Effector CD8-positive, alpha-beta T cell (primary cell): ENCODE results near the gene AHRR.
"Not testable (repeated sequence)": the region's sequence is repeated elsewhere in the genome, so short reads cannot be mapped to it uniquely, and the experiment has no call there.

ENCODE experiments used
- DNase-seq: peaks from one replicate; lab custom pipeline; 2025; lab: John Stamatoyannopoulos, UW

The AHRR gene

GRCh38 chr5:395921-396530, 74.5 kb downstream of the AHRR start:
- DNase-seq: no peak

GRCh38 chr5:396531-396961, 75.0 kb downstream of the AHRR start:
- DNase-seq: no peak

- not testable (repeated sequence) for DNase-seq
Measured at GRCh38 chr5:398141-398474, 76.6 kb downstream of the AHRR start.

- no peak for DNase-seq
Measured at GRCh38 chr5:398475-399295, 77.2 kb downstream of the AHRR start.

GRCh38 chr5:399296-400281, 78.1 kb downstream of the AHRR start:
- no peak for DNase-seq

- DNase-seq: no peak
Measured at GRCh38 chr5:400282-401145, 79.0 kb downstream of the AHRR start.

GRCh38 chr5:401146-402034, 79.9 kb downstream of the AHRR start:
- DNase-seq: no peak

GRCh38 chr5:402219-402614, 80.7 kb downstream of the AHRR start:
- DNase-seq: not testable (repeated sequence)

- no peak for DNase-seq
Measured at GRCh38 chr5:402615-403359, 81.3 kb downstream of the AHRR start.

- no peak for DNase-seq
Measured at GRCh38 chr5:403995-404394, 82.5 kb downstream of the AHRR start.

GRCh38 chr5:404666-405241, 83.2 kb downstream of the AHRR start:
- DNase-seq: no peak

- no peak for DNase-seq
Measured at GRCh38 chr5:405421-405820, 83.9 kb downstream of the AHRR start.

GRCh38 chr5:406041-406440, 84.5 kb downstream of the AHRR start:
- no peak for DNase-seq

- DNase-seq: no peak
Measured at GRCh38 chr5:407051-407450, 85.5 kb downstream of the AHRR start.

GRCh38 chr5:407801-408268, 86.3 kb downstream of the AHRR start:
- no peak for DNase-seq

GRCh38 chr5:410911-411517, 89.5 kb downstream of the AHRR start:
- no peak for DNase-seq

- no peak for DNase-seq
Measured at GRCh38 chr5:411728-412127, 90.2 kb downstream of the AHRR start.

GRCh38 chr5:414991-415927, 93.7 kb downstream of the AHRR start:
- not testable (repeated sequence) for DNase-seq
